HFFc6 (cell line): ENCODE data around the gene NFKBIL1. TPM values are rescaled to one million over a fixed set of nuclear protein-coding genes. Genes with fewer than 3 reads are reported as not detected.
"Not testable (repeated sequence)": the region's sequence is repeated elsewhere in the genome, so short reads cannot be mapped to it uniquely, and the experiment has no call there.

ENCODE experiments used
- DNase-seq: peaks from one replicate; pipeline ENCODE4 v3.0.0-alpha.2; 2018
- H3K27ac Mint-ChIP-seq: 2 replicates; pipeline ENCODE4 v1.8.0; 2020; ENCODE audit warnings: mild to moderate bottlenecking, mixed read lengths
- H3K27me3 Mint-ChIP-seq: 2 replicates; pipeline ENCODE4 v1.8.0; 2021; ENCODE audit warnings: mild to moderate bottlenecking, moderate library complexity, mixed read lengths; ENCODE audit not compliant: insufficient read depth
- H3K36me3 Mint-ChIP-seq: 2 replicates; pipeline ENCODE4 v1.8.0; 2021; ENCODE audit warnings: low read depth, mixed read lengths
- H3K4me1 Mint-ChIP-seq: 2 replicates; pipeline ENCODE4 v1.8.0; 2020; ENCODE audit warnings: low read depth, mixed read lengths
- H3K4me3 Mint-ChIP-seq: 2 replicates; pipeline ENCODE4 v1.8.0; 2020; ENCODE audit warnings: mild to moderate bottlenecking, moderate library complexity, mixed read lengths
- H3K9me3 Mint-ChIP-seq: 2 replicates; pipeline ENCODE4 v1.8.0; 2020; ENCODE audit warnings: mild to moderate bottlenecking, mixed read lengths
- CTCF ChIP-seq: fragments of 200-600 bp; sonication (generic); IDR thresholded peaks from 2 replicates; pipeline ENCODE4 v1.5.0; 2021; ENCODE audit warnings: antibody characterized with exemption, mild to moderate bottlenecking
- long read RNA-seq: library from polyadenylated mRNA; unstranded; transcript quantifications from one replicate; pipeline ENCODE4 v2.0.0, GENCODE V29; 2019
- total RNA-seq, 6 experiments: library from RNA; stranded (reverse); fragmentation: NEBNext Ultra II Directional; extraction: Animal tissue kit (Norgen Biotek cat#: 25700); gene quantifications; 2 replicates in 1 of 6; 3 replicates in 5 of 6; pipeline ENCODE4 v1.2.3, GENCODE V29; 2021

Gene NFKBIL1
- total RNA-seq, result 10 to 100 TPM; 11.8 to 15.9 (median 13.6) TPM
- long read RNA-seq, transcript NFKBIL1-203 (4 exons, 1,478 nt), result major isoform, 14 of 22 reads
- long read RNA-seq, partial matches to known transcripts, result 1 of 22 reads
- long read RNA-seq, other reads (novel, unspliced or antisense), result 1 of 22 reads

- peak within 1 kb of the TSS; percentile 91 for H3K4me3 Mint-ChIP-seq
- H3K4me1 Mint-ChIP-seq, result peaks cover 50% of the 10 kb centered on the region
- TF ChIP-seq CTCF, result peak; percentile 13
- DNase-seq, result peak; percentile 93
- H3K36me3 Mint-ChIP-seq, result peaks cover 14% of the 10 kb centered on the region; the same call in 1 of the 2 replicates
- H3K27me3 Mint-ChIP-seq, result peaks cover 2% of the 10 kb centered on the region; the same call in 1 of the 2 replicates
- peak within 1 kb of the TSS; percentile 91 for H3K27ac Mint-ChIP-seq
- H3K9me3 Mint-ChIP-seq, result no peaks in the 10 kb centered on the region
These were observed at the start of gene NFKBIL1 for GRCh38 chr6:31546958-31547726. TSS of gene NFKBIL1 (plus strand) at chr6:31547608. CDS start at chr6:31547695, 87 bp downstream.

GRCh38 chr6:31498748-31499147 is 48.7 kb upstream of the NFKBIL1 start:
- H3K27me3 Mint-ChIP-seq, result peaks cover 2% of the 10 kb centered on the region
- peak overlapping the region; percentile 67 for H3K27ac Mint-ChIP-seq
- H3K4me1 Mint-ChIP-seq, result peaks cover 56% of the 10 kb centered on the region
- H3K9me3 Mint-ChIP-seq, result no peaks in the 10 kb centered on the region
- TF ChIP-seq CTCF, result no peak
- peaks cover 4% of the 10 kb centered on the region; the same call in 1 of the 2 replicates for H3K36me3 Mint-ChIP-seq
- DNase-seq, result no peak
- peak overlapping the region; percentile 92 for H3K4me3 Mint-ChIP-seq

- not testable (repeated sequence) for H3K27ac Mint-ChIP-seq, H3K36me3 Mint-ChIP-seq, H3K4me3 Mint-ChIP-seq, DNase-seq, H3K27me3 Mint-ChIP-seq, H3K9me3 Mint-ChIP-seq
- peaks cover 54% of the 10 kb centered on the region for H3K4me1 Mint-ChIP-seq
These were observed 47.8 kb upstream of the NFKBIL1 start for GRCh38 chr6:31499648-31500047.

GRCh38 chr6:31502586-31502985 is 44.8 kb upstream of the NFKBIL1 start:
- no peak for DNase-seq
- peaks cover 29% of the 10 kb centered on the region for H3K4me1 Mint-ChIP-seq
- H3K4me3 Mint-ChIP-seq, result no peak overlapping the region
- no peaks in the 10 kb centered on the region; the same call in 1 of the 2 replicates for H3K27me3 Mint-ChIP-seq
- H3K36me3 Mint-ChIP-seq, result peaks cover 13% of the 10 kb centered on the region; the same call in 1 of the 2 replicates
- TF ChIP-seq CTCF, result no peak
- H3K27ac Mint-ChIP-seq, result no peak overlapping the region
- no peaks in the 10 kb centered on the region for H3K9me3 Mint-ChIP-seq

GRCh38 chr6:31509036-31509435 is 38.4 kb upstream of the NFKBIL1 start:
- Mint-ChIP-seq H3K36me3 (peaks cover 32% of the 10 kb centered on the region), H3K27ac (peak overlapping the region; percentile 46; the same call in 1 of the 2 replicates), H3K4me1 (peaks cover 26% of the 10 kb centered on the region)
- H3K4me3 Mint-ChIP-seq, H3K27me3 Mint-ChIP-seq, H3K9me3 Mint-ChIP-seq, DNase-seq: not testable (repeated sequence)

- Mint-ChIP-seq H3K27ac (peak overlapping the region; percentile 46), H3K4me1 (peaks cover 30% of the 10 kb centered on the region), H3K9me3 (no peaks in the 10 kb centered on the region), H3K4me3 (no peak overlapping the region), H3K36me3 (peaks cover 30% of the 10 kb centered on the region), H3K27me3 (peaks cover 2% of the 10 kb centered on the region; the same call in 1 of the 2 replicates)
- no peak for DNase-seq
- no peak for TF ChIP-seq CTCF
These were observed 37.4 kb upstream of the NFKBIL1 start for GRCh38 chr6:31510007-31510406.
